Trophoblast cell (in vitro differentiated cells and primary cell): ENCODE results near the gene SYPL1.

Experiments used
- DNase-seq, 2 donors: peaks; one replicate each; pipeline ENCODE4 v3.0.0-alpha.2; 2016
- H2AFZ ChIP-seq: 2 replicates; pipeline ENCODE4 v1.6.1; 2013; ENCODE audit warnings: low read length, moderate library complexity, mild to moderate bottlenecking; ENCODE audit not compliant: insufficient read depth, poor library complexity
- H2AK5ac ChIP-seq: 2 replicates; pipeline ENCODE4 v1.6.1; 2013; ENCODE audit warnings: mild to moderate bottlenecking, low read length
- H2BK120ac ChIP-seq: 2 replicates; pipeline ENCODE4 v1.6.1; 2013; ENCODE audit warnings: low read length, mild to moderate bottlenecking, moderate library complexity; ENCODE audit not compliant: insufficient read depth, poor library complexity
- H2BK12ac ChIP-seq: 2 replicates; pipeline ENCODE4 v1.6.1; 2013; ENCODE audit warnings: mild to moderate bottlenecking, low read length, moderate library complexity
- H2BK5ac ChIP-seq: 2 replicates; pipeline ENCODE4 v1.6.1; 2013; ENCODE audit warnings: low read length, low read depth, moderate library complexity, mild to moderate bottlenecking; ENCODE audit not compliant: poor library complexity
- H3K14ac ChIP-seq: 2 replicates; pipeline ENCODE4 v1.6.1; 2013; ENCODE audit warnings: mild to moderate bottlenecking, low read length
- H3K18ac ChIP-seq: 2 replicates; pipeline ENCODE4 v1.6.1; 2013; ENCODE audit warnings: mild to moderate bottlenecking, low read length
- H3K23ac ChIP-seq: 2 replicates; pipeline ENCODE4 v1.6.1; 2013; ENCODE audit warnings: low read length
- H3K27ac ChIP-seq: 2 replicates; pipeline ENCODE4 v1.5.1; 2013; ENCODE audit warnings: low read depth, mild to moderate bottlenecking, inconsistent platforms, low read length, moderate library complexity
- H3K27me3 ChIP-seq: 2 replicates; pipeline ENCODE4 v1.6.1; 2013; ENCODE audit warnings: inconsistent platforms, mild to moderate bottlenecking, low read length, moderate library complexity; ENCODE audit not compliant: insufficient read depth
- H3K36me3 ChIP-seq, 2 experiments: 1 replicate in 1 of 2; 2 replicates in 1 of 2; pipeline ENCODE4 v1.6.1; 2013; ENCODE audit warnings: low read length in 2 of 2, mild to moderate bottlenecking in 2 of 2, moderate library complexity in 1 of 2; ENCODE audit not compliant: insufficient read depth in 2 of 2, control insufficient read depth in 1 of 2
- H3K4ac ChIP-seq: 2 replicates; pipeline ENCODE4 v1.6.1; 2013; ENCODE audit warnings: low read depth, mild to moderate bottlenecking, low read length, moderate library complexity
- H3K4me1 ChIP-seq, 2 experiments: 1 replicate in 1 of 2; 2 replicates in 1 of 2; pipeline ENCODE4 v1.6.1; 2013; ENCODE audit warnings: low read length in 2 of 2, mild to moderate bottlenecking in 2 of 2, moderate library complexity in 1 of 2; ENCODE audit not compliant: insufficient read depth in 2 of 2, control insufficient read depth in 1 of 2
- H3K4me2 ChIP-seq: 2 replicates; pipeline ENCODE4 v1.6.1; 2013; ENCODE audit warnings: inconsistent platforms, mild to moderate bottlenecking, low read length, moderate library complexity
- H3K4me3 ChIP-seq: 2 replicates; pipeline ENCODE4 v1.5.1; 2013; ENCODE audit warnings: mild to moderate bottlenecking, low read depth, low read length, inconsistent platforms
- H3K79me1 ChIP-seq: one replicate; pipeline ENCODE4 v1.6.1; 2013; ENCODE audit warnings: low read length
- H3K79me2 ChIP-seq: 2 replicates; pipeline ENCODE4 v1.6.1; 2013; ENCODE audit warnings: low read length, mild to moderate bottlenecking; ENCODE audit not compliant: control insufficient read depth, insufficient read depth, poor library complexity
- H3K9ac ChIP-seq: 2 replicates; pipeline ENCODE4 v1.6.1; 2013; ENCODE audit warnings: mild to moderate bottlenecking, low read length
- H3K9me3 ChIP-seq: 2 replicates; pipeline ENCODE4 v1.6.1; 2013; ENCODE audit warnings: low read depth, mild to moderate bottlenecking, control low read depth, inconsistent platforms, low read length; ENCODE audit not compliant: insufficient read depth
- H4K12ac ChIP-seq: 2 replicates; pipeline ENCODE4 v1.6.1; 2013; ENCODE audit warnings: low read depth, mild to moderate bottlenecking, low read length, moderate library complexity
- H4K8ac ChIP-seq: 2 replicates; pipeline ENCODE4 v1.6.1; 2013; ENCODE audit warnings: low read depth, mild to moderate bottlenecking, low read length, moderate library complexity
- H4K91ac ChIP-seq: one replicate; pipeline ENCODE4 v1.6.1; 2013; ENCODE audit warnings: low read depth, mild to moderate bottlenecking, low read length, moderate library complexity
- WGBS: extraction: QIAGEN DNeasy Blood & Tissue Kit; methylation state at CpG from one replicate; pipeline ENCODE4 v1.1.7; 2013; ENCODE audit warnings: missing lambda C conversion rate; ENCODE audit not compliant: insufficient read length, insufficient coverage; ENCODE audit errors: extremely low coverage; 5-methylcytosine and 5-hydroxymethylcytosine counted together

SYPL1 gene

GRCh38 chr7:106065575-106066500 lies 46.3 kb downstream of the SYPL1 start:
- no peaks in the 10 kb centered on the region for H3K36me3 ChIP-seq
- WGBS, result no CpG with 5 or more reads among the region's 26 CpGs
- no peak overlapping the region for H2BK5ac ChIP-seq
- no peak overlapping the region for H3K4me3 ChIP-seq
- DNase-seq, result peak; percentile 35 to 55
- H3K27ac ChIP-seq, result no peak overlapping the region
- H2AFZ ChIP-seq, result no peak overlapping the region
- H2BK12ac ChIP-seq, result no peak overlapping the region
- H3K4me1 ChIP-seq, result peaks cover 13 to 14% of the 10 kb centered on the region in 2 experiments
- H3K9me3 ChIP-seq, result peaks cover 3% of the 10 kb centered on the region
- H3K18ac ChIP-seq, result no peak overlapping the region
- H4K12ac ChIP-seq, result no peak overlapping the region
- H3K79me1 ChIP-seq, result no peaks in the 10 kb centered on the region
- no peak overlapping the region for H2BK120ac ChIP-seq
- no peaks in the 10 kb centered on the region for H3K27me3 ChIP-seq
- no peak overlapping the region for H3K4ac ChIP-seq
- H4K91ac ChIP-seq, result no peak overlapping the region
- no peak overlapping the region for H3K23ac ChIP-seq
- no peak overlapping the region for H3K14ac ChIP-seq
- no peak overlapping the region for H3K4me2 ChIP-seq
- no peak overlapping the region for H3K9ac ChIP-seq
- no peaks in the 10 kb centered on the region for H3K79me2 ChIP-seq
- no peak overlapping the region for H4K8ac ChIP-seq
- H2AK5ac ChIP-seq, result no peak overlapping the region

DNA sequence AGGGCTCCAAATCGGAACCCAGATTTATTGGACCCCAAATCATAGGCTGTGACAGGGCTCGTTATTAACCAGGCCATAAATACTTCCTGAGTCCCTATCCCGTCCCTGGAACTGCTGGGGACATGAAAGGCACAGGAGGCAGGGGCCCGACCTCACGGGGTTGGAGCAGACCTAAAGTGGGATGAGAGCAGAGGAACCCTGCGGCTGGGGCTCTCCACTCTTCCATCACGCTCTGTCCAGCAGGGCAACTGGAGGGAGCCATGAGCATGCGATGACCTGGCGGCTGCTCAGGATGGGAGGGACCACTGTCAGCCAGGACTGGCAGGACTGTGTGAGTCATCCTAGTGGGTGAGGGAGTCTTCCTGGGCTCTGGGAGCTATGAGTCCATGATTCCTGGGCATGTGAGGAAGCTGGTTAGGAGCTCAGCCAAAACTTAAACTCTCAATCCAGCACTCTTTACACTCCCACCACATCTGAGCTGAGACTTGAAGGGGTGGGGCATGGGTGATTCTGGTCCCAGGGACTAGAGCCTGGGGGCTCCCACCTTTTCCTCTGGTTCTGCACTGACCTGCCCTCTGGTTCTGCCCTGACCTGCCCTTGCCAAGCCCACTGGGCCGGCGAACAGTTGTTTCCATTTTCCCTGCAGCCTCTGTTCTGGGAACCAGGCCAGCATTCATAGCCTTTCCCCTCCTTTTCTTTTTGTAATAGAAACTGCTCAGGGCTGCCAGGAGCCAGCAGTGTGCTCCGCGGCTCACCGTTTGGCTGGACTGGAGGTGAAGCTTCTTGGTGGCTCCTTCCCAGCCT lies 47.1 kb downstream of the SYPL1 start:
- Histone ChIP-seq H3K4ac (no peak overlapping the region), H3K4me2 (no peak overlapping the region), H4K91ac (no peak overlapping the region), H3K36me3 (no peaks in the 10 kb centered on the region), H3K27ac (no peak overlapping the region), H2BK120ac (no peak overlapping the region), H2BK5ac (no peak overlapping the region), H3K18ac (no peak overlapping the region), H3K79me1 (no peaks in the 10 kb centered on the region), H3K14ac (no peak overlapping the region), H2BK12ac (no peak overlapping the region), H3K23ac (no peak overlapping the region), H4K12ac (no peak overlapping the region), H3K4me1 (peaks cover 13 to 14% of the 10 kb centered on the region in 2 experiments), H3K9me3 (peaks cover 4% of the 10 kb centered on the region), H3K27me3 (no peaks in the 10 kb centered on the region), H2AFZ (peak overlapping the region; percentile 17), H4K8ac (no peak overlapping the region), H3K4me3 (no peak overlapping the region), H3K9ac (no peak overlapping the region), H2AK5ac (no peak overlapping the region), H3K79me2 (no peaks in the 10 kb centered on the region)
- WGBS, result no CpG with 5 or more reads among the region's 14 CpGs
- DNase-seq, result peak; percentile 84 to 89

DNA sequence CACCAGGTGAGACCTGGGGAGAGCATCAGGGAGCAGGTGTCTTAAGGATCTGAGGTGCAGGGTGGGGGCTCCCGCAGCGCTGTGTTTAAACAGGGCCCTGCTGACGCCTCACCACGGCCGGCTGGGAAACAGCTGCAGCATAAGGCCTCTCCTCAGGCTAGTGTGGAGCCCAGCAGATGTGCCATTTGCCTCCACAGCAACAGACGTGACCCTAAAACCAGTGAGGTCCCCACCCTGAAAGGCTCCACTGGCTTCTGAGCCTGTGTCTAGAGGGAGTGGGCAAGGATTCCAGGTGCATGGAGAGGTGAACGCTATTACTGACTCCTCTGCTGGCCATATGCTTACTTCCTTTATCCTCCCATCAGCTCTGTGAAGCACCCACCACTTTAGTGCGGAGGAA lies 47.8 kb downstream of the SYPL1 start:
- H2BK5ac ChIP-seq, result no peak overlapping the region
- no peak overlapping the region for H4K91ac ChIP-seq
- DNase-seq, result no peak
- no peaks in the 10 kb centered on the region for H3K79me2 ChIP-seq
- no peak overlapping the region for H2AK5ac ChIP-seq
- no peak overlapping the region for H3K4ac ChIP-seq
- H3K27ac ChIP-seq, result no peak overlapping the region
- no peak overlapping the region for H4K12ac ChIP-seq
- H3K14ac ChIP-seq, result no peak overlapping the region
- no peaks in the 10 kb centered on the region for H3K27me3 ChIP-seq
- H3K18ac ChIP-seq, result no peak overlapping the region
- no peak overlapping the region for H4K8ac ChIP-seq
- peaks cover 13 to 14% of the 10 kb centered on the region in 2 experiments for H3K4me1 ChIP-seq
- no peak overlapping the region for H3K4me2 ChIP-seq
- no peak overlapping the region for H3K23ac ChIP-seq
- no peak overlapping the region for H2AFZ ChIP-seq
- H3K36me3 ChIP-seq, result no peaks in the 10 kb centered on the region
- no peaks in the 10 kb centered on the region for H3K79me1 ChIP-seq
- no peak overlapping the region for H2BK120ac ChIP-seq
- peaks cover 4% of the 10 kb centered on the region for H3K9me3 ChIP-seq
- WGBS, result no CpG with 5 or more reads among the region's 8 CpGs
- no peak overlapping the region for H3K9ac ChIP-seq
- no peak overlapping the region for H2BK12ac ChIP-seq
- no peak overlapping the region for H3K4me3 ChIP-seq

- no peaks in the 10 kb centered on the region for H3K79me2 ChIP-seq
- no peak overlapping the region for H3K27ac ChIP-seq
- H3K4me1 ChIP-seq, result peaks cover 11 to 12% of the 10 kb centered on the region in 2 experiments
- no peak overlapping the region for H3K18ac ChIP-seq
- no peak overlapping the region for H2AK5ac ChIP-seq
- no peak overlapping the region for H4K8ac ChIP-seq
- no peak overlapping the region for H3K14ac ChIP-seq
- H3K4ac ChIP-seq, result no peak overlapping the region
- H4K12ac ChIP-seq, result no peak overlapping the region
- no CpG with 5 or more reads among the region's 2 CpGs for WGBS
- no peak for DNase-seq
- H3K36me3 ChIP-seq, result no peaks in the 10 kb centered on the region
- H2BK5ac ChIP-seq, result no peak overlapping the region
- H3K9me3 ChIP-seq, result peaks cover 4% of the 10 kb centered on the region
- no peak overlapping the region for H2AFZ ChIP-seq
- H3K27me3 ChIP-seq, result no peaks in the 10 kb centered on the region
- H2BK120ac ChIP-seq, result no peak overlapping the region
- no peak overlapping the region for H3K9ac ChIP-seq
- H3K23ac ChIP-seq, result no peak overlapping the region
- H4K91ac ChIP-seq, result no peak overlapping the region
- no peak overlapping the region for H3K4me2 ChIP-seq
- no peak overlapping the region for H3K4me3 ChIP-seq
- no peak overlapping the region for H2BK12ac ChIP-seq
- H3K79me1 ChIP-seq, result no peaks in the 10 kb centered on the region
Measured at GRCh38 chr7:106063692-106064091, 48.4 kb downstream of the SYPL1 start.
